Natural killer cell (primary cell): ENCODE results near the gene C6orf62. TPM values are rescaled to one million over a fixed set of nuclear protein-coding genes. Genes with fewer than 3 reads are reported as not detected.

Experiments used
- ATAC-seq, 3 donors: fragments of 150-1000 bp in 2 of 3; fragments of 200-7000 bp in 1 of 3; cut with Tn5 transposase; 1 replicate in 1 of 3; 2 replicates in 2 of 3; pipeline ENCODE4 v1.10.0; 2021; ENCODE audit warnings: mild to moderate bottlenecking in 2 of 3, moderate library complexity in 2 of 3
- DNase-seq, 2 donors: peaks; one replicate each; pipeline versions ENCODE4 v3.0.0 to v3.0.0-alpha.2; 2013 to 2021; ENCODE audit warnings: mixed read lengths in 1 of 2
- H3K27ac ChIP-seq: one replicate; pipeline ENCODE4 v1.5.1; 2013; ENCODE audit warnings: mild to moderate bottlenecking, low read length
- H3K27me3 ChIP-seq: one replicate; pipeline ENCODE4 v1.6.1; 2013; ENCODE audit warnings: low read length; ENCODE audit not compliant: control insufficient read depth, insufficient read depth
- H3K36me3 ChIP-seq: one replicate; pipeline ENCODE4 v1.6.1; 2013; ENCODE audit warnings: low read length; ENCODE audit not compliant: control insufficient read depth, insufficient read depth
- H3K4me1 ChIP-seq: one replicate; pipeline ENCODE4 v1.6.1; 2013; ENCODE audit warnings: low read length; ENCODE audit not compliant: control insufficient read depth, insufficient read depth
- H3K4me3 ChIP-seq: one replicate; pipeline ENCODE4 v1.5.1; 2013; ENCODE audit warnings: low read length
- H3K9me3 ChIP-seq: one replicate; pipeline ENCODE4 v1.6.1; 2013; ENCODE audit warnings: low read length; ENCODE audit not compliant: control insufficient read depth, insufficient read depth
- H3K27ac Mint-ChIP-seq, 2 donors: one replicate each; pipeline ENCODE4 v1.8.0; 2022; ENCODE audit warnings: mild to moderate bottlenecking in 2 of 2, mixed read lengths in 2 of 2, moderate library complexity in 1 of 2
- H3K27me3 Mint-ChIP-seq, 2 donors: one replicate each; pipeline ENCODE4 v1.8.0; 2022; ENCODE audit warnings: low read depth in 2 of 2, mixed read lengths in 2 of 2
- H3K36me3 Mint-ChIP-seq: one replicate; pipeline ENCODE4 v1.8.0; 2022; ENCODE audit warnings: mixed read lengths
- H3K4me1 Mint-ChIP-seq, 2 donors: one replicate each; pipeline ENCODE4 v1.8.0; 2022; ENCODE audit warnings: mixed read lengths in 2 of 2
- H3K4me3 Mint-ChIP-seq: one replicate; pipeline ENCODE4 v1.8.0; 2022; ENCODE audit warnings: mild to moderate bottlenecking, moderate library complexity, mixed read lengths
- H3K9me3 Mint-ChIP-seq, 2 donors: one replicate each; pipeline ENCODE4 v1.8.0; 2022; ENCODE audit warnings: mixed read lengths in 2 of 2
- WGBS: methylation state at CpG from one replicate; pipeline ENCODE4 v1.1.7; 2013; ENCODE audit warnings: missing lambda C conversion rate; ENCODE audit not compliant: insufficient coverage; 5-methylcytosine and 5-hydroxymethylcytosine counted together
- intact Hi-C: fragments of 100-400 bp; cut with micrococcal nuclease; formaldehyde crosslinking; loops from one replicate; pipeline ENCODE4 v1.14.2; 2022
- total RNA-seq, 4 donors: library from RNA; stranded (reverse); fragments of 120-200 nt in 1 of 4; gene quantifications; one replicate each; pipeline versions ENCODE4 v1.2.3 to v1.2.4, GENCODE V29; 2013 to 2022
- TF ChIP-seq, protein P1 (sequence below): fragments of 200-600 bp; IDR thresholded peaks from one replicate; pipeline ENCODE4 v1.8.0; 2022; ENCODE audit warnings: antibody characterized with exemption

The C6orf62 gene
- total RNA-seq, 3 donors from 2014 or later (not counting 1 experiment from before 2014, with no cell fraction given), result 129 to 163 (median 130) TPM

DNA sequence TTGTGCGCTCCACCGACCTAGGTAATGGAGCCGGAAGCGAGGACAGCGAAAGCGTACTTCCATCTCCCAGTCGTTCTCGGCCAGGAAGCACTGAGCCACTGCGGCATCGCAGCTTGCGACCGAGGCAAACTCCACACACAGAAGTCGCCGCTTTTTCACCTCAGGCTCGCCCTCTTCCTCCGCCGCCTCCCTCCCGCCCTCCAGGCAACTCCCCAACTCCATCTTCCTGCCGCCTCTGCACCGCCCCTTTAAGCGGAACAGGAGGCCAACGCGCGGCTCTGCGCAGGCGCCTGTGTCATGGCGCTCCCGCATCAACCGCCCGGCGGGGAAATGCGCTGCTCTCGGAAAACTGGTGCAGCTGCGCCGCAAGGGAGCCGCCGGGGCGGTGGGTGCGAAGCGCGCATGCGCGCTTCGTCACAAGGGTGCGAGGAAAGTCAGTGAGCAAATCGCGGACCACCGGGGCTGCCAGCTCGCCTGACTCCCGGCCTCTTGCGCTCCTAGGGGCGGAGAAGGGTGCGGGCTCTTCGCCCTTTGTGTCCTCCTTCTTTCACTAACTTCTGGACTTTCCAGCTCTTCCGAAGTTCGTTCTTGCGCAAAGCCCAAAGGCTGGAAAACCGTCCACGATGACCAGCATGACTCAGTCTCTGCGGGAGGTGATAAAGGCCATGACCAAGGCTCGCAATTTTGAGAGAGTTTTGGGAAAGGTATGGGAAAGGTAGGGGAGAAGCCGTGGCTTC lies 52.1 kb downstream of the C6orf62 start, which contains the start of the genes ACOT13 and TDP2:
TSS of gene ACOT13 (plus strand) at position 437 of the 737 bp plus-strand sequence. CDS start at position 624, 187 bp downstream.
TSS of gene TDP2 (minus strand) at position 259 of the 737 bp plus-strand sequence. CDS start at position 222, 37 bp downstream.
- DNase-seq (peak; percentile 92 to 99), ATAC-seq (peak; percentile 90 to 97 (median 93))
- Mint-ChIP-seq H3K27ac (peak within 1 kb of the TSS; percentile 96 to 98), H3K4me1 (peaks cover 61 to 65% of the 10 kb centered on the region in 2 donors), H3K27me3 (no peaks in the 10 kb centered on the region), H3K9me3 (no peaks in the 10 kb centered on the region), H3K4me3 (peak within 1 kb of the TSS; percentile 98), H3K36me3 (no peaks in the 10 kb centered on the region)
- Histone ChIP-seq H3K36me3 (peaks cover 18% of the 10 kb centered on the region), H3K4me3 (peak within 1 kb of the TSS; percentile 95), H3K4me1 (peaks cover 21% of the 10 kb centered on the region), H3K27me3 (no peaks in the 10 kb centered on the region), H3K27ac (peak within 1 kb of the TSS; percentile 86), H3K9me3 (no peaks in the 10 kb centered on the region)
- TF ChIP-seq, protein P1, sequence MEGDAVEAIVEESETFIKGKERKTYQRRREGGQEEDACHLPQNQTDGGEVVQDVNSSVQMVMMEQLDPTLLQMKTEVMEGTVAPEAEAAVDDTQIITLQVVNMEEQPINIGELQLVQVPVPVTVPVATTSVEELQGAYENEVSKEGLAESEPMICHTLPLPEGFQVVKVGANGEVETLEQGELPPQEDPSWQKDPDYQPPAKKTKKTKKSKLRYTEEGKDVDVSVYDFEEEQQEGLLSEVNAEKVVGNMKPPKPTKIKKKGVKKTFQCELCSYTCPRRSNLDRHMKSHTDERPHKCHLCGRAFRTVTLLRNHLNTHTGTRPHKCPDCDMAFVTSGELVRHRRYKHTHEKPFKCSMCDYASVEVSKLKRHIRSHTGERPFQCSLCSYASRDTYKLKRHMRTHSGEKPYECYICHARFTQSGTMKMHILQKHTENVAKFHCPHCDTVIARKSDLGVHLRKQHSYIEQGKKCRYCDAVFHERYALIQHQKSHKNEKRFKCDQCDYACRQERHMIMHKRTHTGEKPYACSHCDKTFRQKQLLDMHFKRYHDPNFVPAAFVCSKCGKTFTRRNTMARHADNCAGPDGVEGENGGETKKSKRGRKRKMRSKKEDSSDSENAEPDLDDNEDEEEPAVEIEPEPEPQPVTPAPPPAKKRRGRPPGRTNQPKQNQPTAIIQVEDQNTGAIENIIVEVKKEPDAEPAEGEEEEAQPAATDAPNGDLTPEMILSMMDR, result peak; percentile 55
- intact Hi-C loops, result loop anchor here (1.0 to 10.0 kb wide), 3 partner anchors 22 to 108 kb away; partner anchors contain the start of genes C6orf62 and GMNN
- WGBS, result under 1% methylated on average over 62 of the region's 62 CpGs

DNA sequence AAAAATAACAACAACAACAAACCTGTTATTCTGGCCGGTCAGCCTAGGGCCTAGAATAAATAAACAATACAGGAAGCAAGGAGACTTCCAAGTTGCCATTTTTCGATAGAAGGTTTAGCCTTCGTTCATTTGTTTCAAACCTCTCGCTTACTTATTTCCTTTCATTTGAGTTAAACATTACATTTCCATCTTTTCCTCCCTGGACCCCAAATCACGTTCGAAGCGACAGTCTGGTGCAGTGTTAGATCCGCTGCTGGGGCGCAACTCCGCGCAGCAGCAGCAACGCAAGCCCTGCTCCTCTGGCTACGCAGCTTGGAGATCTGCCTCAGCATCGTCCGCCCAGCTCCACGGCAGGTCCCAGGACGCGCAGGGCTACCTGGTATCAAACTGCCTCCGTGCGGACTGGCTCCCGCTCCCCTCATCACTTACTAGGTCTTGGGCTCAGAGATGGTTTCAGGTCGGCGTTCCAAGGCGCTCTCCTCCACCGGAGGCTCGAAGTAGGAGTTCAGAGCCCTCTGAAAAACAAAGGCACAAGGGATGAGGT lies 52.8 kb downstream of the C6orf62 start:
- intact Hi-C loops, result loop anchor here (10.0 kb wide), 1 partner anchor 109 kb away; the partner anchor contains the start of gene GMNN
- ATAC-seq, result peak; percentile 18 to 46 (median 33)
- DNase-seq, result no peak
- Histone ChIP-seq H3K4me1 (peaks cover 21% of the 10 kb centered on the region), H3K27ac (peak overlapping the region; percentile 86), H3K27me3 (no peaks in the 10 kb centered on the region), H3K36me3 (peaks cover 20% of the 10 kb centered on the region), H3K4me3 (peak overlapping the region; percentile 95), H3K9me3 (no peaks in the 10 kb centered on the region)
- TF ChIP-seq, protein P1, result no peak
- H3K27ac Mint-ChIP-seq, result peak overlapping the region; percentile 96 to 98
- no peaks in the 10 kb centered on the region for H3K36me3 Mint-ChIP-seq
- peaks cover 67 to 72% of the 10 kb centered on the region in 2 donors for H3K4me1 Mint-ChIP-seq
- H3K4me3 Mint-ChIP-seq, result peak overlapping the region; percentile 98
- under 1% methylated on average over 26 of the region's 26 CpGs for WGBS
- no peaks in the 10 kb centered on the region for H3K9me3 Mint-ChIP-seq
- H3K27me3 Mint-ChIP-seq, result no peaks in the 10 kb centered on the region

DNA sequence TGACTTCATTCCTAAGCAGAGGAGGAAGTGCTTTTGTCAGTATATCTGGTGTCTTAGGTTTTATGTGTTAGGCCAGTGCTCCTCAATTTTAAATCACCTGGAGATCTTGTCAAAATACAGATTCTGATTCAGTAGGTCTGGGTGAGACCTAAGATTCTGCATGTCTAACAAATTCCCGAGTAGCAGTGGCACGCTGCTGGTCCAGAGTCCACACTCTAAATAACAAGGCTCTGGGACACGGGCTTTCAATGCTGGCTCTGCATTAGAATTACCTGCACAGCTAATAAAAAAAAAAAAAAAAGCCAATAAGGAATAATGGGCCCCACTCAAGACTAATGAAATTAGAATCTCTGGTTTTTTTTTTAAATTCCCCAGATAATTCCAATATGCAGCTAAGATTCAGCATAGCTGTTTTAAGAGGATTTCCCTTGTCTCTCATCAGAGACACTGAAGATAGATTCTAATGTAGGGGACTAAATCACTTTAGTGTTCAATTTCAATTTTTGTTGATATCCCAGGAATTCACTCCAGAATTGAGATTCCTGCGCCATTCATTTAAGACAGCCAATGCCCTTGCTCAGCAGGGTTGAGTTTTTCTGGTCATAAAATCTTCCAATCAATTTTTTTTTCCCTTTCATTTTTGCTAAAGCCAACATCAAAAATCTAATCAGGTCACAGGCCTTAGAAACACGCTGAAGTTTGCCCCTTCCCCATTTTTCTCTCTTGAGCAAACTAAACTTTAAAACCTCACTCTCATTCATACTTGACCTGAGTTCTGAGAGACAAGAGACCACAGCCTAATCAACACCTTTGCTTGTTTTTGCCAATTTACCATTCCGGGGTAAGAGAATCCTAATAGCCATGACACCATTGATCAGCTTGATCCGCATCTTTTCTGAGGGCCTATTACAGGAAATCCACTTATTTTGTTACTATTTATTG lies 54.6 kb downstream of the C6orf62 start:
- TF ChIP-seq, protein P1, result no peak
- no peaks in the 10 kb centered on the region for H3K36me3 Mint-ChIP-seq
- WGBS, result 94% methylated on average over 7 of the region's 7 CpGs
- no peak for ATAC-seq
- H3K9me3 Mint-ChIP-seq, result no peaks in the 10 kb centered on the region
- Histone ChIP-seq H3K4me3 (no peak overlapping the region), H3K27ac (no peak overlapping the region), H3K9me3 (no peaks in the 10 kb centered on the region), H3K36me3 (peaks cover 22% of the 10 kb centered on the region), H3K27me3 (no peaks in the 10 kb centered on the region), H3K4me1 (peaks cover 21% of the 10 kb centered on the region)
- H3K27me3 Mint-ChIP-seq, result no peaks in the 10 kb centered on the region
- H3K27ac Mint-ChIP-seq, result peak overlapping the region; percentile 96 to 98
- intact Hi-C loops, result loop anchor here (10.0 kb wide), 1 partner anchor 110 kb away; the partner anchor contains the start of gene GMNN
- DNase-seq, result no peak
- peaks cover 68 to 77% of the 10 kb centered on the region in 2 donors for H3K4me1 Mint-ChIP-seq
- H3K4me3 Mint-ChIP-seq, result peak overlapping the region; percentile 98
